Stimulated activated CD8-positive, alpha-beta memory T cell treated with anti-CD3 and anti-CD28 coated beads, Interleukin-7, amount 100 ng/mL, for 4 hours (primary cell): ENCODE data around the gene TIGIT.
"Not testable (repeated sequence)": the region's sequence is repeated elsewhere in the genome, so short reads cannot be mapped to it uniquely, and the experiment has no call there.

Experiments
- DNase-seq, 2 donors: peaks; one replicate each; pipeline ENCODE4 v3.0.0-alpha.2; 2020; ENCODE audit warnings: low read depth in 2 of 2

Gene TIGIT

DNA sequence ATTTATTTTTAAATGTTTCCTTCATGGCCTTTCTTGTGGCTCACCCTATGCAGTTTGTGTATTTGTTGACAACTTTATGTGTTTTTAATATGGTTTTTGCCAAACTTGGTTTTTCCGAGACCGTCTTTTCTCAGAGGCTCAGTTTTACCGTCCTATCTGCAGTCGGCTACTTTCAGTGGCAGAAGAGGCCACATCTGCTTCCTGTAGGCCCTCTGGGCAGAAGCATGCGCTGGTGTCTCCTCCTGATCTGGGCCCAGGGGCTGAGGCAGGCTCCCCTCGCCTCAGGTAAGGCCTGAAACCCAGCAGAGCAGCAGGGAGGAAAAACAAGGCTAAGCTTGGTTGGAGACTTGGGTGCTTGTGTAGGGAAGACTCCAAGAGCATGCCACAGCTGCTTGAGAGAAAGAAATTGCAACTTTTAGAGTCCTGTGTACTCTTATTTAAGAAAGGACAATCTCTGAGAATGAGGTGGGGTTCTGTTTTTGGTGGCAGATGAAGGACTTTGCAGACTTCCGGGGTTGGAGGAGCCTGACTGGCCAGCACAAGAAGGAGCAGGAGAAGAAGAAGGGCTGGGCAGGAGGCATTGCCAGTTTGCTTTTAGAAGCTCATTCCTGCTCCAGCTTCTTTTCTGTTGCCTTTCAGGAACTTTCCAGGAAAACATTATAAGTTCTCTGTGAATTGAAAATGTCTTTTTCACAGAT is at the start of gene TIGIT:
TSS of gene TIGIT (plus strand) at position 191 of the 698 bp plus-strand sequence. CDS start at position 225, 34 bp downstream.
- DNase-seq = no peak

DNA sequence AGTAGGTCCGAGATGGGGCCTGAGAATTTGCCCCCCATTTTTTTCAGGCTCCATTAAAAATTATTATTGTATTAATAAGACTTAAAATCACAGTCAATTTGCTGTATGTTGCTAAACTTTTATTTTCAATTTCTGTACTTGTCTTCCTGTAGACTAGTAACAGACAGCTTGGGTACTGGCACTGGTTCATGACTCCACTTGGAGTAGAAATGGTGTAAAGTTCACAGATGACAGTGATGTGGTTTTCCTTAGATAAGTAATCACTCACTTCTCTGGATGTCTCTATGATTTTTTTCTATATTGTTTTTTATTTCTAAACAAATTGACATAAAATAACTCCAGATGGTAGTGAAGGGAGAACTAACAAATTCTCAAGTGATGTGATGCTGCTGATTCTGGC is 40.9 kb upstream of the TIGIT start:
- no peak for DNase-seq

DNA sequence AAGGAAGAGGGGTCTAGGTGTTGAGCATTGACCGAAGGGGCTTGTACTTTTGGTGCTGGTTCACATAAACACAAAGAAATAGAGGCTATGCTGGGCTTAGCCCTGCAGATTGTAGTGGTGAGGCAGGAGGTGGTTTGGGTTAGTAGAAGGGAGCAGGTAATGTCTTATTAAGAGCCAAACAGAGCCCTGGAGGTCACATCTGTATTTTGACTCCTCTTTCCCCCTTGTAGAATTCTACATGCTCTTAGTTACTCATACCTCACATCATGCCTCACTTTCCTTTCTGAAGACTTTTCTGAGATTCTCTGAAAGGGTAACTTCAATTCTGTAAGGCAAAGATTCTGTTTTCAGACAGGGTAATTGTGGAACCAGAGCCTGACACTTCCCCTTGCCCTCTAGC is 40.3 kb upstream of the TIGIT start:
- DNase-seq = no peak

GRCh38 chr3:114259566-114259965 is 34.3 kb upstream of the TIGIT start:
- no peak for DNase-seq

GRCh38 chr3:114260152-114260551 is 33.7 kb upstream of the TIGIT start:
- no peak for DNase-seq

- no peak for DNase-seq
Measured at GRCh38 chr3:114270019-114270418, 23.8 kb upstream of the TIGIT start.

DNA sequence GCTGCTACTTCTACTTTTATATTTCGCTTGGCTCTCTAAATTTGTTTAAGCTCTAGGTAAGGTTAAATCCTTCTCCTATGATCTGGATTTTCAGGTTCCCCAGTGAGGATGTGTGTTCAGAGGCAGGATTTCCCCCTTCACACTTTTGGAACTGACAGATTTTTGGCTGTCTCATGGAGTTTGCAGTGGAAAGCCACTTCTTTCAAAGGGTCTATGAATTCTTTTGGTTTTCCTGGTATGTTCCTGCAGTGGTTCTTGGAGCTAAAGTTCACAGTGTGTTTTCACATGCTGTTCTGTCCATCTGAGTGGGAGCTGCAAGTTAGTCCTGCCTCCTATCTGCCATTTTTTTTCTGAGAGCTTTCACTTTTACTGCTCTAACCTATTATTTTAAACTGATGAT is 21.6 kb upstream of the TIGIT start:
- DNase-seq = no peak

- no peak for DNase-seq
Measured at GRCh38 chr3:114274929-114275328, 18.9 kb upstream of the TIGIT start.

DNA sequence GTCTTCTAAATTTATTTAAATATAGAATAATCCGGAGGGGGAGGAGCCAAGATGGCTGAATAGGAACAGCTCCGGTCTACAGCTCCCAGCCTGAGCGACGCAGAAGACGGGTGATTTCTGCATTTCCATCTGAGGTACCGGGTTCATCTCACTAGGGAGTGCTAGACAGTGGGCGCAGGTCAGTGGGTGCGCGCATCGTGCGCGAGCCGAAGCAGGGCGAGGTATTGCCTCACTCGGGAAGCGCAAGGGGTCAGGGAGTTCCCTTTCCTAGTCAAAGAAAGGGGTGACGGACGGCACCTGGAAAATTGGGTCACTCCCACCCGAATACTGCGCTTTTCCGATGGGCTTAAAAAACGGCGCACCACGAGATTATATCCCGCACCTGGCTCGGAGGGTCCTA is 17.0 kb upstream of the TIGIT start:
- not testable (repeated sequence) for DNase-seq

DNA sequence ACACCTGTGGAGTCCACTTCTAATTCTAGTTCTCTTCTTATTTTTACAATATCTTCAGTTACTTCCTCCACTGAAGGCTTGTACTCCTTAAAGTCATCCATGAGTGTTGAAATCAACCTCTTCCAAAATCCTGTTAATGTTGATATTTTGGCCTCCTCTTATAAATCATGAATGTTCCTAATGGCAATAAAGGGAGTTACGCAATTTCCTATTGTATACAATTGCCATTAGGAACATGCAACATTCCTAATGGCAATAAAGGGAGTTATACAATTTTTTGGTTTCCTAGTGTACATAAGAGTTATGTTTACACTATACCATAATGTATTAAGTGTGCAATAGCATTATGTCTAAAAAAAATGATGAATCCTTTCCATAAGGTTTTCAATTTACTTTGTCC is 9.2 kb upstream of the TIGIT start:
- DNase-seq = no peak

GRCh38 chr3:114285648-114286230 is 8.1 kb upstream of the TIGIT start:
- DNase-seq = no peak

DNA sequence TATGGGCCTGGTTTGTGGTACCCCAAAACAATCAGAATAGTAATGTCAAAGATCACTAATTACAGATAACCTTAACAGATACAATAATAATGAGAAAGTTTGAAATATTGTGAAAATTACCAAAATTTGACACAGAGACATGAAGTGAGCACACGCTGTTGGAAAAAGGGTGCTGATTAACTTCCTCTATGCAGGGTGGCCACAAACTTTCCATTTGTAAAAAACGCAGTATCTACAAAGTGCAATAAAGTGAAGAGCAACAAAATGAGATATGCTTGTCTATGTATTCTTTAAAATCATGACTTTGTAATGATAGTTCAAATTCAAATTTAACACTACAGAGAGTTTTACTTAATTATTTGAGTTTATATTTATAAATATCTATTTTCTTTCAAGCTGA is 7.6 kb upstream of the TIGIT start:
- no peak for DNase-seq

DNA sequence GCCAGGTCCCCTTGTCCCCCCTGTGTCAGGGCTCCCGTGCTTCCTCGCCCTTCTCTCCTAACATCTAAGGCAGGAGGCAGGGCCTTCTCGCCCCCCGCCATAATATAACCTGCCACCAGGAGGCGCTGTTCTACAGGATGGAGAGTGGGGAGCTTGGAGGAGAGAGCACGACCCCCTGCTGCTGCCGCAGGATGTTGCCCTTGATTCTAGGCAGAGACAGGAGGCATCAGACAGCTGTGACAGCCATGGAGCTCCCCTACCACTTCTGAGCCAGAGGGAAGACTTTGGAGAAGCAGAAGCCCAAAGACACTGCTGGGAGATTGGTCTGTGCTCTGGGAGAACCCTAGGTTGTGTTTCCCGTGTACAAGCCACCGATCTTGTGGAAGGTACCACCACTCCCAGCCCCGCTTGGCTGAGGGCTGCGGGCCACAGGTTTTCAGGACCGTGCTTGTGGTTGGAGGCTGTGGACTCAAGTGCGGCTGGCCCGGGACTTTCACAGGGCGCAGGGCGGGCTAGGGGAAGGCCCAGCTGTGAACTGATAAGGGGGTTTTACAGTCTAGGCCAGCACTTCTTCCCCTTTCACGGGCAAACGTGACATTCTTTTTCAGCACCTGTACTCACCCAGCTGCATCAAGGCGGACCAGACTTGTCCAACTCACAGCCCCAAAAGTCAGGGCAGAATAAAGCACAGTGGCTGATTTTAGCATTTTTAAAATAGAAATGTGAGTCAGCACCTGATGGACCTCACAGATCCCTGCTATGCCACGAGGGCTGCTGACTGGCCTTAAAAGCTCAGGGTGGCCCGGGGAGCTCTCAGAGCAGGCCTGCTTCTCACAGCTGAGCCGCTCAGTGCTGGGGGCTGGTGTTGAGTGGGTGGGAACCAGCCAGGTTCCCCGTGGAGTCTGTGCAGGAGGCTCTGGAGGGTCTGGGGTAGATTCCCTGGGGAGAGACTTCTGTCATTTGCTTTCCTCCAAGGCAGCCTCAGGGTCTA is 2.6 kb upstream of the TIGIT start:
- DNase-seq = peak; percentile 79 to 89

- peak in 1 of 2 donors; percentile 46 for DNase-seq
Measured at GRCh38 chr3:114294940-114295480, 1.2 kb downstream of the TIGIT start.

DNA sequence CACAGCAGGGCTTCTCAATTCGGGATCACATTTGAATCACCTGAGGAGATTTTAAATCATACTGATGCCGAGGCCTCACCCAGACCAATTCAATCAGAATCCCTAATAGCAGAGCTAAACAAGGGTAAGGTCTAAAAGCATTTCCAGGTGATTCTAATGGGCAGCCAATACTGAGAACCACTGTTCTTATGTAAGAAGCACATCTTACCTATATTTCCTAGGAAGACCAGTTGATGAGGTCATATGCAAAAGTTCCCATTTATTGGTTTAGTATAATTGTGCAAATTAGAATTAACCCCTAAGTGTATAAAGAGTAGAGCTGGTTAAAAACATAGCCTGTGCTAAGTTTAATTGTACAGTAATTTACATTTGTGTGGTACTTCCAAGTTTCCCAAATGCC is 2.1 kb downstream of the TIGIT start:
- DNase-seq = no peak

- no peak for DNase-seq
Measured at GRCh38 chr3:114299421-114299820, 5.6 kb downstream of the TIGIT start.

DNA sequence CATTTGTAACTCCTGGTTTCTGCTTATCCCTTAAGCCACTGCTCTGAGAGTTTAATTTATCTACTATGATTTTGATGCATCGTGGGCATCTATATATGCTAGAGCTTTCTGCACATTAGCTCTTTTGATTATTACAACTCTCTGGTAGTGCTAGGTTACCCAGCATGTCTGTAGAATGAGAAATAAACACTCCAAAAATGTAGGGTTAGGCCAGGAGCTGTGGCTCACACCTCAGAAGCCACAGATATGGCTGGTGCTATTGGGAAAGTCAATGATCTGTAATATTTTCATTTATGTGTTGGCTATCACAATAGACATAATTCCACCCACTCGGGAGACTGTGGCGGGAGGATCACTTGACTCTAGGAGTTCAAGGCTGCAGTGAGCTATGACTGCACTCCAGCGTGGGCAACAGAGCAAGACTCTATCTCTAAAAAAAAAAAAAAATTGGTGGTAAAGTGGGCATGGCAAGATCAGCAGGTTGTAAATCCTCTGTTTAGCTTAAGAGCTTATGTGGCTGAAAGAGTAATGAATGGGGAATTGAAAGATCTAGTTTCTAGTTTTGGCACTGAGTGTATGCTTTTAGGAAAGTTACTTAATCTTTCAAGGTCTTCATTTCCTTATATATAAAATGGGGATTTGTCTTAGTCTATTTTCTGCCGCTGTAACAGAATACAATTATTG is 6.3 kb downstream of the TIGIT start:
- DNase-seq = no peak

DNA sequence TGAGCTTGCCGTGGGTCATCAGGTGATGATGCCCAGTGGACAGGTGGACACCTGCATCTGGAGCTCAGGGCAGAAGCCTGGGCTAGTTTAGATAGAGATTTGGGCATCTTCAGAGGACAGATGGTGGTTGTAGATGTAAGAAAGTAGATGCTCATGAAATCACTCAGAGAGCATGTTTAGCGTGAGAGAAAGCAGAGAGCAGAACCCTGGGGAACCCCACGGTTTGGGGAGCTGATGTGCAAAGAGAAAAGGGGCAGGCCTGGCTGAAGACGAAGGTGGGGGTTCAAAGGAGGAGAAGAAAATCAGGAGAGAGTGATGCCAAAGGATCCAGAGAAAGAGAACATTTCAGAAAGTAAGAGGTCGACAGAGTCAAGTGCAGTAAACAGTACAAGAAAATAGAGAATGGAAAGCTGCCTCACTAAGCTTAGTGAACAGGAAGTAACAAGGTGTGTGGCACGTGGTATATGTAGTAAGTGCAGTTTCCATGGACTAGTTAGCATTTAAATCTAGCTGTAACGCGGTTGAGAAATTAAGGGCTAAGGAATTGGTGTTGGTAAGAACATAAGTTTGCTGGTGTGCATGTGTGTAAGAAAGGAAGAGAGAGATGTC is 13.5 kb downstream of the TIGIT start:
- no peak for DNase-seq

GRCh38 chr3:114307832-114308231 is 14.0 kb downstream of the TIGIT start:
- no peak for DNase-seq

GRCh38 chr3:114308377-114308776 is 14.5 kb downstream of the TIGIT start:
- DNase-seq = no peak

GRCh38 chr3:114308830-114309229 is 15.0 kb downstream of the TIGIT start:
- DNase-seq = peak; percentile 51 to 59
